WTC11 (cell line): Measurements from ENCODE around the gene ANAPC16. TPM values are rescaled to one million over a fixed set of nuclear protein-coding genes. Genes with fewer than 3 reads are reported as not detected.
A peak's percentile ranks its signal among the peaks of the same experiment; 100 is the strongest.

Source experiments
- ATAC-seq: fragments of 200-7000 bp; cut with Tn5 transposase; 2 replicates; pipeline ENCODE4 v1.10.0; 2021; ENCODE audit warnings: mild to moderate bottlenecking, moderate library complexity
- CTCF ChIA-PET: fragments of 300-600 bp; sonication (Branson Sonifier 250); formaldehyde crosslinking; loops from one replicate; lab custom pipeline; 2021; ENCODE audit warnings: antibody characterized with exemption; lab: Charles Lee
- POLR2A ChIA-PET: fragments of 350-600 bp; sonication (Branson Sonifier 250); formaldehyde crosslinking; loops from one replicate; lab custom pipeline; 2021; ENCODE audit warnings: antibody characterized with exemption; lab: Charles Lee
- DNase-seq: peaks from one replicate; pipeline ENCODE4 v3.0.0; 2021; ENCODE audit warnings: low spot score
- H3K27ac Mint-ChIP-seq: 2 replicates; pipeline ENCODE4 v1.8.0; 2021; ENCODE audit warnings: mixed read lengths
- H3K27me3 Mint-ChIP-seq: 2 replicates; pipeline ENCODE4 v1.8.0; 2021; ENCODE audit warnings: low read depth, mild to moderate bottlenecking, moderate library complexity, mixed read lengths
- H3K36me3 Mint-ChIP-seq: 2 replicates; pipeline ENCODE4 v1.8.0; 2021; ENCODE audit warnings: mixed read lengths
- H3K4me1 Mint-ChIP-seq: 2 replicates; pipeline ENCODE4 v1.8.0; 2022; ENCODE audit warnings: mixed read lengths
- H3K4me3 Mint-ChIP-seq: 2 replicates; pipeline ENCODE4 v1.8.0; 2021; ENCODE audit warnings: mild to moderate bottlenecking, moderate library complexity, mixed read lengths
- H3K9me3 Mint-ChIP-seq: 2 replicates; pipeline ENCODE4 v1.8.0; 2021; ENCODE audit warnings: mixed read lengths
- AFF4 ChIP-seq: sonication (generic); formaldehyde crosslinking; IDR thresholded peaks from 2 replicates; pipeline ENCODE4 v1.8.1; 2023; ENCODE audit warnings: mild to moderate bottlenecking, missing genetic modification reagents, borderline replicate concordance
- ETV6 ChIP-seq: sonication (generic); formaldehyde crosslinking; IDR thresholded peaks from 2 replicates; pipeline ENCODE4 v1.8.1; 2022; ENCODE audit warnings: mild to moderate bottlenecking, missing genetic modification reagents
- GABPB1 ChIP-seq: sonication (generic); formaldehyde crosslinking; IDR thresholded peaks from 2 replicates; pipeline ENCODE4 v1.8.1; 2023; ENCODE audit warnings: mild to moderate bottlenecking, missing genetic modification reagents
- MYBL2 ChIP-seq: sonication (generic); formaldehyde crosslinking; IDR thresholded peaks from 2 replicates; pipeline ENCODE4 v1.8.1; 2023; ENCODE audit warnings: mild to moderate bottlenecking, moderate library complexity, missing genetic modification reagents
- NR2C2 ChIP-seq: sonication (generic); formaldehyde crosslinking; IDR thresholded peaks from 2 replicates; pipeline ENCODE4 v1.8.0; 2022; ENCODE audit warnings: mild to moderate bottlenecking, missing genetic modification reagents
- SP1 ChIP-seq: sonication (generic); formaldehyde crosslinking; conservative IDR thresholded peaks from 2 replicates; pipeline ENCODE4 v1.8.1; 2022; ENCODE audit warnings: missing genetic modification reagents
- TEAD1 ChIP-seq: sonication (generic); formaldehyde crosslinking; IDR thresholded peaks from 2 replicates; pipeline ENCODE4 v1.8.0; 2022; ENCODE audit warnings: mild to moderate bottlenecking, missing genetic modification reagents
- ZNF232 ChIP-seq: sonication (generic); formaldehyde crosslinking; IDR thresholded peaks from 2 replicates; pipeline ENCODE4 v1.8.0; 2022; ENCODE audit warnings: mild to moderate bottlenecking, missing genetic modification reagents
- ZNF423 ChIP-seq: fragments of 250-450 bp; sonication (Bioruptor Pico); IDR thresholded peaks from 2 replicates; pipeline ENCODE4 v2.1.2; 2022; ENCODE audit warnings: mild to moderate bottlenecking, moderate library complexity
- total RNA-seq: library from RNA; stranded (reverse); gene quantifications from 3 replicates; pipeline ENCODE4 v1.2.3, GENCODE V29; 2021
- TF ChIP-seq, protein P1 (sequence below): sonication (generic); formaldehyde crosslinking; IDR thresholded peaks from 2 replicates; pipeline ENCODE4 v1.8.1; 2022; ENCODE audit warnings: mild to moderate bottlenecking, moderate library complexity, missing genetic modification reagents
- TF ChIP-seq, protein P2 (sequence below): sonication (generic); formaldehyde crosslinking; IDR thresholded peaks from 2 replicates; pipeline ENCODE4 v1.8.0; 2023; ENCODE audit warnings: mild to moderate bottlenecking, missing genetic modification reagents
- TF ChIP-seq, protein P3 (sequence below): sonication (generic); formaldehyde crosslinking; IDR thresholded peaks from 2 replicates; pipeline ENCODE4 v1.8.1; 2023; ENCODE audit warnings: mild to moderate bottlenecking, moderate library complexity, missing genetic modification reagents
- TF ChIP-seq, protein P4 (sequence below): sonication (generic); formaldehyde crosslinking; IDR thresholded peaks from 2 replicates; pipeline ENCODE4 v1.8.0; 2022; ENCODE audit warnings: mild to moderate bottlenecking, missing genetic modification reagents

Gene ANAPC16
- total RNA-seq, 1 experiment from 2014 or later: 52.3 TPM

DNA sequence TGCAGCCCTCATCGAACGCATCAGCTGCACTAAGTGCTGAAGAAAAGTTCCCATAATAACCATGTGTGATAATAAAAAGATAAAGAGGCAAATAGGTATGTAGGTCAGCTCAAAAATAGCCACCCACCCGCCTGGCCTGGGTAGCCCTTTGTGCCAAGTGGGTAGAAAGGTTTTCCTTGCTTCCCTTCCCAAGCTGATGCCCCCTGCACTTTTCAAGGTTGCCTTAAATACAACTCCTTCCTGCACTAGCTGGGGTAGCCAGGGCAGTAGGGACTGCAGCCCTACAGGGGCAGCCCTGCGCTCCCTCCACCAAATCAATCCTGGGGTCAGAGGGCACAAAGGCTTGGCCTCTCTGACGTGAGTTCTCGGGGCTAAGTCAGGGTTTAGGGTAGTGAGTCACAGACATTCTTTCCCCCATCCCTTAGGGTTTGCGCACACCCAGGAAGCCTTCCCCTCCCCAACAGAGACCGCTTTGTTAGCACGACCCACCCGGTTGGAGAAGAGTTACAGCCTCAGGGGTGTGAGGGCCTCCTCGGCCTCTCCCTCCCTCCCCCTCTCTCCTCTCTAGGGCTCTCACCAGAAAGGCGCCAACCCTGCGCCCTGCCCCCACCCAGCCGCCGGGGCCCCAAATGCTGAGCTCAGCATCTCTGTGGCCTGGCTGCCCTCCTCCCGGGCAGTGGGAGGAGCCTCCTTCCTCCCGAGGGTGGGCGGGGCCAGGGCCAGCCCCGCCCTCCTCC, 44.6 kb downstream of the ANAPC16 start:
- DNase-seq: peak; percentile 98
- H3K4me3 Mint-ChIP-seq: peak overlapping the region; percentile 25; the same call in 1 of the 2 replicates
- peak overlapping the region; percentile 99 for H3K27ac Mint-ChIP-seq
- TF ChIP-seq SP1 (CRISPR knock-in tag) (peak; percentile 97; the same call in 1 of the 2 replicates), AFF4 (CRISPR knock-in tag) (peak; percentile 32; the same call in 1 of the 2 replicates), ZNF232 (CRISPR knock-in tag) (no peak), ETV6 (CRISPR knock-in tag) (0 out of 2 replicates have a peak, but pooled peaks have one; percentile 12), MYBL2 (no peak; the same call in 1 of the 2 replicates), TEAD1 (CRISPR knock-in tag) (peak; percentile 34; the same call in 1 of the 2 replicates), ZNF423 (CRISPR knock-in tag) (no peak), GABPB1 (peak; percentile 75), NR2C2 (peak; percentile 71)
- TF ChIP-seq, protein P1, sequence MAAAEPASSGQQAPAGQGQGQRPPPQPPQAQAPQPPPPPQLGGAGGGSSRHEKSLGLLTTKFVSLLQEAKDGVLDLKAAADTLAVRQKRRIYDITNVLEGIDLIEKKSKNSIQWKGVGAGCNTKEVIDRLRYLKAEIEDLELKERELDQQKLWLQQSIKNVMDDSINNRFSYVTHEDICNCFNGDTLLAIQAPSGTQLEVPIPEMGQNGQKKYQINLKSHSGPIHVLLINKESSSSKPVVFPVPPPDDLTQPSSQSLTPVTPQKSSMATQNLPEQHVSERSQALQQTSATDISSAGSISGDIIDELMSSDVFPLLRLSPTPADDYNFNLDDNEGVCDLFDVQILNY (CRISPR knock-in tag): peak; percentile 94
- TF ChIP-seq, protein P2, sequence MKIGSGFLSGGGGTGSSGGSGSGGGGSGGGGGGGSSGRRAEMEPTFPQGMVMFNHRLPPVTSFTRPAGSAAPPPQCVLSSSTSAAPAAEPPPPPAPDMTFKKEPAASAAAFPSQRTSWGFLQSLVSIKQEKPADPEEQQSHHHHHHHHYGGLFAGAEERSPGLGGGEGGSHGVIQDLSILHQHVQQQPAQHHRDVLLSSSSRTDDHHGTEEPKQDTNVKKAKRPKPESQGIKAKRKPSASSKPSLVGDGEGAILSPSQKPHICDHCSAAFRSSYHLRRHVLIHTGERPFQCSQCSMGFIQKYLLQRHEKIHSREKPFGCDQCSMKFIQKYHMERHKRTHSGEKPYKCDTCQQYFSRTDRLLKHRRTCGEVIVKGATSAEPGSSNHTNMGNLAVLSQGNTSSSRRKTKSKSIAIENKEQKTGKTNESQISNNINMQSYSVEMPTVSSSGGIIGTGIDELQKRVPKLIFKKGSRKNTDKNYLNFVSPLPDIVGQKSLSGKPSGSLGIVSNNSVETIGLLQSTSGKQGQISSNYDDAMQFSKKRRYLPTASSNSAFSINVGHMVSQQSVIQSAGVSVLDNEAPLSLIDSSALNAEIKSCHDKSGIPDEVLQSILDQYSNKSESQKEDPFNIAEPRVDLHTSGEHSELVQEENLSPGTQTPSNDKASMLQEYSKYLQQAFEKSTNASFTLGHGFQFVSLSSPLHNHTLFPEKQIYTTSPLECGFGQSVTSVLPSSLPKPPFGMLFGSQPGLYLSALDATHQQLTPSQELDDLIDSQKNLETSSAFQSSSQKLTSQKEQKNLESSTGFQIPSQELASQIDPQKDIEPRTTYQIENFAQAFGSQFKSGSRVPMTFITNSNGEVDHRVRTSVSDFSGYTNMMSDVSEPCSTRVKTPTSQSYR (CRISPR knock-in tag): peak; percentile 95
- TF ChIP-seq, protein P3, sequence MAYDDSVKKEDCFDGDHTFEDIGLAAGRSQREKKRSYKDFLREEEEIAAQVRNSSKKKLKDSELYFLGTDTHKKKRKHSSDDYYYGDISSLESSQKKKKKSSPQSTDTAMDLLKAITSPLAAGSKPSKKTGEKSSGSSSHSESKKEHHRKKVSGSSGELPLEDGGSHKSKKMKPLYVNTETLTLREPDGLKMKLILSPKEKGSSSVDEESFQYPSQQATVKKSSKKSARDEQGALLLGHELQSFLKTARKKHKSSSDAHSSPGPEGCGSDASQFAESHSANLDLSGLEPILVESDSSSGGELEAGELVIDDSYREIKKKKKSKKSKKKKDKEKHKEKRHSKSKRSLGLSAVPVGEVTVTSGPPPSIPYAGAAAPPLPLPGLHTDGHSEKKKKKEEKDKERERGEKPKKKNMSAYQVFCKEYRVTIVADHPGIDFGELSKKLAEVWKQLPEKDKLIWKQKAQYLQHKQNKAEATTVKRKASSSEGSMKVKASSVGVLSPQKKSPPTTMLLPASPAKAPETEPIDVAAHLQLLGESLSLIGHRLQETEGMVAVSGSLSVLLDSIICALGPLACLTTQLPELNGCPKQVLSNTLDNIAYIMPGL (CRISPR knock-in tag): peak; percentile 17; the same call in 1 of the 2 replicates
- TF ChIP-seq, protein P4, sequence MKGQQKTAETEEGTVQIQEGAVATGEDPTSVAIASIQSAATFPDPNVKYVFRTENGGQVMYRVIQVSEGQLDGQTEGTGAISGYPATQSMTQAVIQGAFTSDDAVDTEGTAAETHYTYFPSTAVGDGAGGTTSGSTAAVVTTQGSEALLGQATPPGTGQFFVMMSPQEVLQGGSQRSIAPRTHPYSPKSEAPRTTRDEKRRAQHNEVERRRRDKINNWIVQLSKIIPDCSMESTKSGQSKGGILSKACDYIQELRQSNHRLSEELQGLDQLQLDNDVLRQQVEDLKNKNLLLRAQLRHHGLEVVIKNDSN (CRISPR knock-in tag): 0 out of 2 replicates have a peak, but pooled peaks have one; percentile 14
- no peaks in the 10 kb centered on the region for H3K9me3 Mint-ChIP-seq
- ChIA-PET CTCF (interaction anchor here (0.6 to 6.1 kb wide), 23 partner anchors 9 to 212 kb away, joined by 3 to 75 read pairs (median 4); partner anchors contain the start of genes ANAPC16, ASCC1 and DDIT4), POLR2A (interaction anchor here (0.6 to 3.9 kb wide), 22 partner anchors 10 to 191 kb away, joined by 3 to 182 read pairs (median 5); partner anchors contain the start of genes ANAPC16, ASCC1 and DDIT4)
- no peaks in the 10 kb centered on the region for H3K36me3 Mint-ChIP-seq
- ATAC-seq: peak; percentile 88
- no peaks in the 10 kb centered on the region; the same call in 1 of the 2 replicates for H3K27me3 Mint-ChIP-seq
- H3K4me1 Mint-ChIP-seq: peaks cover 67% of the 10 kb centered on the region
